K562 (cell line): ENCODE results near the gene MAP3K14. TPM values are rescaled to one million over a fixed set of nuclear protein-coding genes. Genes with fewer than 3 reads are reported as not detected.

Experiments
- ATAC-seq: fragments of 200-7000 bp; cut with Tn5 transposase; 3 replicates; pipeline ENCODE4 v1.9.1; 2020; ENCODE audit warnings: moderate library complexity
- BruUV-seq: library from RNA; stranded (reverse); fragments of 400-500 nt; replicated peaks from 2 replicates; lab custom pipeline; 2021; lab: Mats Ljungman, UMichigan
- CTCF ChIA-PET: fragments of 300-600 bp; formaldehyde crosslinking; extraction: SDS; loops from one replicate; lab custom pipeline; 2021; ENCODE audit warnings: low intra/inter-chr PET ratio; lab: Yijun Ruan, JAX
- POLR2A ChIA-PET: fragments of 300-600, 350-650 bp; sonication (Branson Sonifier 250); formaldehyde crosslinking; extraction: SDS; loops from one replicate; lab custom pipeline; 2021; ENCODE audit warnings: antibody characterized with exemption, inconsistent platforms; lab: Yijun Ruan, JAX
- DNase-seq, 4 experiments: peaks; one replicate each; pipeline versions ENCODE4 v3.0.0 to v3.0.0-alpha.2; 2011 to 2018; ENCODE audit warnings: low spot score in 3 of 4, mixed read lengths in 3 of 4; ENCODE audit errors: extremely low read depth in 1 of 4
- FAIRE-seq: peaks from 2 replicates; lab custom pipeline; 2011; peaks lifted over from hg19 to GRCh38; lab: Jason Lieb, UNC
- H2AFZ ChIP-seq: 2 replicates; pipeline ENCODE4 v1.6.0; 2011; ENCODE audit warnings: low read depth, low read length, control low read depth, inconsistent platforms
- H3K27ac ChIP-seq: fragments of 200-600 bp; 3 replicates; pipeline ENCODE4 v1.8.0; 2011; ENCODE audit warnings: low read depth, mild to moderate bottlenecking, control low read depth, inconsistent platforms, low read length, moderate library complexity, mixed read lengths; ENCODE audit errors: extremely low read depth
- H3K27me3 ChIP-seq, 2 experiments: fragments of 300-600 bp in 1 of 2; 2 replicates in 1 of 2; 3 replicates in 1 of 2; pipeline versions ENCODE4 v1.6.0 to v1.8.0; 2011; ENCODE audit warnings: inconsistent platforms in 2 of 2, low read length in 2 of 2, mild to moderate bottlenecking in 1 of 2, mixed read lengths in 1 of 2, moderate library complexity in 1 of 2; ENCODE audit not compliant: control insufficient read depth in 2 of 2, insufficient read depth in 2 of 2
- H3K36me3 ChIP-seq: fragments of 300-600 bp; 3 replicates; pipeline ENCODE4 v1.8.0; 2011; ENCODE audit warnings: mild to moderate bottlenecking, low read length, inconsistent platforms; ENCODE audit not compliant: control insufficient read depth, insufficient read depth
- H3K4me1 ChIP-seq, 2 experiments: fragments of 200-600 bp in 1 of 2; replicated peaks in 1 of 2; 2 replicates in 1 of 2; 3 replicates in 1 of 2; pipeline versions ENCODE4 v1.5.1 to v1.8.0; 2011; ENCODE audit warnings: inconsistent platforms in 2 of 2, low read length in 2 of 2, mild to moderate bottlenecking in 1 of 2, mixed read lengths in 1 of 2, moderate library complexity in 1 of 2; ENCODE audit not compliant: control insufficient read depth in 2 of 2, insufficient read depth in 2 of 2
- H3K4me2 ChIP-seq: 2 replicates; pipeline ENCODE4 v1.6.1; 2011; ENCODE audit warnings: low read length, control low read depth, inconsistent platforms, mixed read lengths; ENCODE audit not compliant: insufficient read depth
- H3K4me3 ChIP-seq: fragments of 200-600 bp; sonication (generic), shearing (Covaris generic); 2 replicates; pipeline ENCODE4 v1.5.1; 2016; ENCODE audit warnings: control low read depth, inconsistent platforms
- H3K79me2 ChIP-seq: fragments of 200-600 bp; 3 replicates; pipeline ENCODE4 v1.8.0; 2011; ENCODE audit warnings: low read length, inconsistent platforms; ENCODE audit not compliant: control insufficient read depth, insufficient read depth
- H3K9ac ChIP-seq, 2 experiments: 2 replicates each; pipeline versions ENCODE4 v1.6.0 to v1.6.1; 2011; ENCODE audit warnings: low read depth in 2 of 2, low read length in 2 of 2, control low read depth in 1 of 2, inconsistent platforms in 1 of 2, mild to moderate bottlenecking in 1 of 2, mixed read lengths in 1 of 2; ENCODE audit not compliant: insufficient read depth in 1 of 2
- H3K9me1 ChIP-seq: one replicate; pipeline ENCODE4 v1.6.0; 2011; ENCODE audit warnings: inconsistent platforms, mild to moderate bottlenecking, low read length, moderate library complexity; ENCODE audit not compliant: control insufficient read depth, insufficient read depth
- H3K9me3 ChIP-seq: replicated peaks from 2 replicates; pipeline ENCODE4 v1.5.1; 2011; ENCODE audit warnings: low read depth, low read length, inconsistent platforms; ENCODE audit not compliant: control insufficient read depth, insufficient read depth
- H4K20me1 ChIP-seq: replicated peaks from 2 replicates; pipeline ENCODE4 v1.6.1; 2011; ENCODE audit warnings: low read length, inconsistent platforms, mixed read lengths; ENCODE audit not compliant: control insufficient read depth, insufficient read depth
- CCAR2 ChIP-seq: fragments of 200-400 bp; formaldehyde crosslinking; IDR thresholded peaks from 2 replicates; pipeline ENCODE4 v1.6.1; 2017; ENCODE audit warnings: mild to moderate bottlenecking, low read depth, low read length
- TCF7L2 ChIP-seq: fragments of 150-350 bp; IDR thresholded peaks from 2 replicates; pipeline ENCODE4 v1.6.1; 2016; ENCODE audit warnings: low read depth, mild to moderate bottlenecking, low read length, moderate library complexity
- ZNF780A ChIP-seq: fragments of 250-450 bp; sonication (Bioruptor Pico); IDR thresholded peaks from 2 replicates; pipeline ENCODE4 v1.5.0; 2021; ENCODE audit warnings: mild to moderate bottlenecking
- WGBS: fragments of 100-300 bp; shearing (Covaris generic); methylation state at CpG from one replicate; pipeline ENCODE4 v1.1.6; 2016; ENCODE audit warnings: low coverage, mixed read lengths; ENCODE audit not compliant: insufficient coverage; ENCODE audit errors: missing lambda C conversion rate; 5-methylcytosine and 5-hydroxymethylcytosine counted together
- in situ Hi-C: fragments of 300-500 bp; cut with MboI; formaldehyde crosslinking; loops from 4 replicates; pipeline ENCODE4 v1.15.0; 2018; ENCODE audit warnings: inconsistent platforms, mixed read lengths
- intact Hi-C: fragments of 100-400 bp; cut with micrococcal nuclease; formaldehyde crosslinking; loops from 2 replicates; pipeline ENCODE4 v1.14.2; 2022
- polyA plus RNA-seq, 8 experiments: library from polyadenylated mRNA; depleted of rRNA in 4 of 8; stranded (reverse) in 5 of 8; unstranded in 3 of 8; fragments of >200 nt; fragmentation: Nextera tagmentation in 2 of 8; fragmentation: Illumina TruSeq in 1 of 8; extraction: Ambion mirVana in 2 of 8; extraction: Trizol in 1 of 8; gene quantifications; 2 replicates each; pipeline versions ENCODE4 v1.2.1 to v1.2.3, GENCODE V29; 2011 to 2014; ENCODE audit warnings: inconsistent platforms in 1 of 8, missing spikeins in 1 of 8
- total RNA-seq, 7 experiments: library from RNA; depleted of rRNA in 6 of 7; stranded (reverse); fragments of >200 nt in 6 of 7; fragmentation: Illumina TruSeq in 2 of 7; extraction: Trizol in 2 of 7; gene quantifications; 2 replicates each; pipeline versions ENCODE4 v1.2.1 to v1.2.3, GENCODE V29; 2011 to 2021; ENCODE audit warnings: low replicate concordance in 1 of 7
- TF ChIP-seq, protein P1 (sequence below): fragments of 250-450 bp; sonication (Bioruptor Pico); IDR thresholded peaks from 2 replicates; pipeline ENCODE4 v1.4.0; 2020; ENCODE audit warnings: mild to moderate bottlenecking
- TF ChIP-seq, protein P2 (sequence below): sonication (generic); formaldehyde crosslinking; IDR thresholded peaks from 2 replicates; pipeline ENCODE4 v1.8.1; 2023; ENCODE audit warnings: mild to moderate bottlenecking, missing genetic modification reagents

MAP3K14 gene
- total and polyA plus RNA-seq, 9 of the 15 experiments (the other 6 are each of a cell fraction or from before 2014, with no cell fraction given) = 0.45 to 8.7 (median 3.2) TPM

GRCh38 chr17:45244725-45245656 lies 71.8 kb downstream of the MAP3K14 start (continued):
- TF ChIP-seq, protein P1, sequence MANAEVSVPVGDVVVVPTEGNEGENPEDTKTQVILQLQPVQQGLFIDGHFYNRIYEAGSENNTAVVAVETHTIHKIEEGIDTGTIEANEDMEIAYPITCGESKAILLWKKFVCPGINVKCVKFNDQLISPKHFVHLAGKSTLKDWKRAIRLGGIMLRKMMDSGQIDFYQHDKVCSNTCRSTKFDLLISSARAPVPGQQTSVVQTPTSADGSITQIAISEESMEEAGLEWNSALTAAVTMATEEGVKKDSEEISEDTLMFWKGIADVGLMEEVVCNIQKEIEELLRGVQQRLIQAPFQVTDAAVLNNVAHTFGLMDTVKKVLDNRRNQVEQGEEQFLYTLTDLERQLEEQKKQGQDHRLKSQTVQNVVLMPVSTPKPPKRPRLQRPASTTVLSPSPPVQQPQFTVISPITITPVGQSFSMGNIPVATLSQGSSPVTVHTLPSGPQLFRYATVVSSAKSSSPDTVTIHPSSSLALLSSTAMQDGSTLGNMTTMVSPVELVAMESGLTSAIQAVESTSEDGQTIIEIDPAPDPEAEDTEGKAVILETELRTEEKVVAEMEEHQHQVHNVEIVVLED (CRISPR knock-in tag) = no peak

DNA sequence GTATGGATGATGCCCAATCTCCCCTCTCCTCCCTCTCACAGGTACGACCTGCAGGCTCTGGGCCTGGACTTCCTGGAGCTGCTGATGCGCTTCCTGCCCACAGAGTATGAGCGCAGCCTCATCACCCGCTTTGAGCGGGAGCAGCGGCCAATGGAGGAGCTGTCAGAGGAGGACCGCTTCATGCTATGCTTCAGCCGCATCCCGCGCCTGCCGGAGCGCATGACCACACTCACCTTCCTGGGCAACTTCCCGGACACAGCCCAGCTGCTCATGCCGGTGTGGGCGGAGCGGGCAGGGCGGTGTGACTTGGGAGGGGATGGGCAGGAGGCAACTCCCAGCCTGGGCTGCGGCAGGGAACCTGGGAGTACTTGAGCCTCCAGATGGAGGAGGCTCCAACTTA lies 73.1 kb downstream of the MAP3K14 start:
- Histone ChIP-seq H3K36me3 (peaks cover 43% of the 10 kb centered on the region; the same call in 2 of the 3 replicates), H3K4me2 (no peak overlapping the region), H2AFZ (no peak overlapping the region), H3K27ac (no peak overlapping the region), H3K9ac (peak overlapping the region in 1 of 2 experiments; percentile 50; a peak in 1 of 4 replicates), H3K79me2 (peaks cover 8% of the 10 kb centered on the region), H3K4me3 (no peak overlapping the region), H3K9me3 (no peaks in the 10 kb centered on the region), H3K27me3 (no peaks in the 10 kb centered on the region), H4K20me1 (no peaks in the 10 kb centered on the region), H3K9me1 (no peaks in the 10 kb centered on the region)
- ChIA-PET CTCF (no interaction called here), POLR2A (interaction anchor here (0.6 kb wide), 1 partner anchor 32 kb away, joined by 5 read pairs; no protein-coding TSS in a partner anchor)
- no peak for ATAC-seq
- BruUV-seq = no TSS peak
- no peak for DNase-seq
- in situ Hi-C loops (no loop called here), intact Hi-C loops (no loop called here)
- no peak for FAIRE-seq
- 91% methylated on average over 18 of the region's 18 CpGs for WGBS
- TF ChIP-seq TCF7L2 (no peak), ZNF780A (CRISPR knock-in tag) (no peak), CCAR2 (no peak)
- TF ChIP-seq, protein P2, sequence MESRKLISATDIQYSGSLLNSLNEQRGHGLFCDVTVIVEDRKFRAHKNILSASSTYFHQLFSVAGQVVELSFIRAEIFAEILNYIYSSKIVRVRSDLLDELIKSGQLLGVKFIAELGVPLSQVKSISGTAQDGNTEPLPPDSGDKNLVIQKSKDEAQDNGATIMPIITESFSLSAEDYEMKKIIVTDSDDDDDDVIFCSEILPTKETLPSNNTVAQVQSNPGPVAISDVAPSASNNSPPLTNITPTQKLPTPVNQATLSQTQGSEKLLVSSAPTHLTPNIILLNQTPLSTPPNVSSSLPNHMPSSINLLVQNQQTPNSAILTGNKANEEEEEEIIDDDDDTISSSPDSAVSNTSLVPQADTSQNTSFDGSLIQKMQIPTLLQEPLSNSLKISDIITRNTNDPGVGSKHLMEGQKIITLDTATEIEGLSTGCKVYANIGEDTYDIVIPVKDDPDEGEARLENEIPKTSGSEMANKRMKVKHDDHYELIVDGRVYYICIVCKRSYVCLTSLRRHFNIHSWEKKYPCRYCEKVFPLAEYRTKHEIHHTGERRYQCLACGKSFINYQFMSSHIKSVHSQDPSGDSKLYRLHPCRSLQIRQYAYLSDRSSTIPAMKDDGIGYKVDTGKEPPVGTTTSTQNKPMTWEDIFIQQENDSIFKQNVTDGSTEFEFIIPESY (CRISPR knock-in tag) = peak; percentile 73
- TF ChIP-seq, all 486 proteins: peak for 1
- H3K4me1 ChIP-seq = peaks cover 2 to 49% of the 10 kb centered on the region in 2 experiments; a peak in 4 of 5 replicates
